DND-41 (cell line): ENCODE results near the gene SERINC5.

Experiments used
- CTCF ChIP-seq: IDR thresholded peaks from 2 replicates; pipeline ENCODE4 v1.5.1; 2012; ENCODE audit warnings: borderline replicate concordance, low read length, moderate library complexity, mild to moderate bottlenecking; ENCODE audit not compliant: poor library complexity, severe bottlenecking; ENCODE audit errors: extremely low read depth
- EZH2 ChIP-seq: IDR thresholded peaks from 3 replicates; pipeline ENCODE4 v1.6.1; 2012; ENCODE audit warnings: borderline replicate concordance, low read depth, mild to moderate bottlenecking, moderate library complexity, low read length, inconsistent platforms; ENCODE audit not compliant: severe bottlenecking

- TF ChIP-seq CTCF: no peak
- TF ChIP-seq EZH2: no peak
Observed at GRCh38 chr5:80150731-80151130, 105.1 kb downstream of the SERINC5 start.
